ENCODE measurements around the gene KCNQ2.

GRCh38 chr20:63517376-63518309 lies 45.2 kb upstream of the KCNQ2 start:
- no peak for TF ChIP-seq CTCF (conservative IDR thresholded peaks at IDR 0.05; ENCODE audit: low read depth in 2 of 2)
- TF ChIP-seq EZH2 (IDR thresholded peaks at IDR 0.05; ENCODE audit: low read depth, unreplicated experiment), result no peak
- no peak for TF ChIP-seq POLR2AphosphoS5 (IDR thresholded peaks at IDR 0.05; ENCODE audit: low read depth)
- TF ChIP-seq EZH2phosphoT487 (IDR thresholded peaks at IDR 0.05; ENCODE audit: unreplicated experiment), result no peak
- TF ChIP-seq CREB1 (CRISPR knock-in tag; IDR thresholded peaks at IDR 0.05; ENCODE audit: low read depth), result no peak
- no peak for TF ChIP-seq ETS1 (IDR thresholded peaks at IDR 0.05)
- TF ChIP-seq REST (IDR thresholded peaks at IDR 0.05; ENCODE audit: unreplicated experiment), result no peak
- TF ChIP-seq ZNF331 (CRISPR knock-in tag; IDR thresholded peaks at IDR 0.05; ENCODE audit: low read depth), result no peak
- TF ChIP-seq JUNB (IDR thresholded peaks at IDR 0.05; ENCODE audit: unreplicated experiment), result no peak
- TF ChIP-seq NANOG (IDR thresholded peaks at IDR 0.05; ENCODE audit: borderline replicate concordance), result no peak
- TF ChIP-seq ZNF114 (CRISPR knock-in tag; IDR thresholded peaks at IDR 0.05), result no peak
- TF ChIP-seq STAT1 (IDR thresholded peaks at IDR 0.05; ENCODE audit: unreplicated experiment), result no peak

All from GM23338 (cell line).